MM.1S (cell line): ENCODE data around the gene ENDOV.

Source experiments
- DNase-seq: peaks from one replicate; pipeline ENCODE4 v3.0.0-alpha.2; 2015
- H2AFZ ChIP-seq: fragments of 300-600 bp; sonication (generic); 2 replicates; pipeline ENCODE4 v1.6.0; 2016; ENCODE audit warnings: antibody characterized with exemption, low read length
- H3F3A ChIP-seq: fragments of 300-600 bp; sonication (generic); 2 replicates; pipeline ENCODE4 v1.6.1; 2016; ENCODE audit warnings: mild to moderate bottlenecking, antibody characterized with exemption, low read length, moderate library complexity, mixed read lengths; ENCODE audit not compliant: insufficient read depth
- H3K27ac ChIP-seq: fragments of 300-600 bp; sonication (generic); 2 replicates; pipeline ENCODE4 v1.5.1; 2016; ENCODE audit warnings: mild to moderate bottlenecking, low read length
- H3K27me3 ChIP-seq: fragments of 300-600 bp; sonication (generic); replicated peaks from 2 replicates; pipeline ENCODE4 v1.6.0; 2016; ENCODE audit warnings: low read length; ENCODE audit not compliant: insufficient read depth
- H3K36me3 ChIP-seq: fragments of 300-600 bp; sonication (generic); replicated peaks from 2 replicates; pipeline ENCODE4 v1.6.1; 2016; ENCODE audit warnings: mild to moderate bottlenecking, low read length, mixed read lengths; ENCODE audit not compliant: insufficient read depth
- H3K4me1 ChIP-seq: fragments of 300-600 bp; sonication (generic); 2 replicates; pipeline ENCODE4 v1.6.1; 2016; ENCODE audit warnings: low read length, mixed read lengths
- H3K4me2 ChIP-seq: fragments of 300-600 bp; sonication (generic); 2 replicates; pipeline ENCODE4 v1.6.0; 2016; ENCODE audit warnings: low read depth, low read length
- H3K4me3 ChIP-seq: fragments of 300-600 bp; sonication (generic); 2 replicates; pipeline ENCODE4 v1.5.1; 2016; ENCODE audit warnings: low read length, mixed read lengths
- H3K79me2 ChIP-seq: fragments of 300-600 bp; sonication (generic); 2 replicates; pipeline ENCODE4 v1.6.1; 2016; ENCODE audit warnings: mixed run types, low read length, mixed read lengths
- H3K9ac ChIP-seq: fragments of 300-600 bp; sonication (generic); 2 replicates; pipeline ENCODE4 v1.6.1; 2016; ENCODE audit warnings: low read length, mixed read lengths
- H3K9me2 ChIP-seq: fragments of 300-600 bp; sonication (generic); replicated peaks from 2 replicates; pipeline ENCODE4 v1.6.1; 2016; ENCODE audit warnings: mild to moderate bottlenecking, low read length, mixed read lengths; ENCODE audit not compliant: insufficient read depth
- H3K9me3 ChIP-seq: fragments of 300-600 bp; sonication (generic); replicated peaks from 2 replicates; pipeline ENCODE4 v1.6.1; 2016; ENCODE audit warnings: mild to moderate bottlenecking, low read length, mixed read lengths; ENCODE audit not compliant: insufficient read depth
- H4K20me1 ChIP-seq: fragments of 300-600 bp; sonication (generic); 2 replicates; pipeline ENCODE4 v1.6.1; 2016; ENCODE audit warnings: mild to moderate bottlenecking, low read length, moderate library complexity, mixed read lengths; ENCODE audit not compliant: insufficient read depth
- CTCF ChIP-seq: fragments of 300-600 bp; sonication (generic); IDR thresholded peaks from 2 replicates; pipeline ENCODE4 v1.5.1; 2016; ENCODE audit warnings: antibody characterized with exemption, low read length, mixed read lengths
- EZH2 ChIP-seq: fragments of 300-600 bp; sonication (generic); optimal IDR thresholded peaks from 2 replicates; pipeline ENCODE3; 2017; ENCODE audit warnings: low read depth, mild to moderate bottlenecking, antibody characterized with exemption, low read length, mixed read lengths
- EZH2phosphoT487 ChIP-seq: fragments of 300-600 bp; sonication (generic); IDR thresholded peaks from 2 replicates; pipeline ENCODE4 v1.6.1; 2018; ENCODE audit warnings: antibody characterized with exemption, low read length

ENDOV gene

GRCh38 chr17:80449930-80450576, 35.1 kb downstream of the ENDOV start:
- no peak overlapping the region for H3K4me3 ChIP-seq
- H3F3A ChIP-seq, result peaks cover under 1% of the 10 kb centered on the region; the same call in 1 of the 2 replicates
- H3K27ac ChIP-seq, result no peak overlapping the region
- TF ChIP-seq EZH2phosphoT487 (no peak), CTCF (no peak), EZH2 (no peak)
- H3K9me2 ChIP-seq, result no peaks in the 10 kb centered on the region
- H3K36me3 ChIP-seq, result no peaks in the 10 kb centered on the region
- H3K4me2 ChIP-seq, result no peak overlapping the region
- DNase-seq, result no peak
- no peak overlapping the region for H2AFZ ChIP-seq
- H4K20me1 ChIP-seq, result no peaks in the 10 kb centered on the region
- no peaks in the 10 kb centered on the region for H3K9me3 ChIP-seq
- H3K79me2 ChIP-seq, result no peaks in the 10 kb centered on the region
- H3K9ac ChIP-seq, result no peak overlapping the region
- H3K4me1 ChIP-seq, result peaks cover 5% of the 10 kb centered on the region; the same call in 1 of the 2 replicates
- H3K27me3 ChIP-seq, result peaks cover 79% of the 10 kb centered on the region

GRCh38 chr17:80451104-80451775, 36.3 kb downstream of the ENDOV start:
- no peaks in the 10 kb centered on the region for H3K9me3 ChIP-seq
- no peaks in the 10 kb centered on the region for H3K9me2 ChIP-seq
- H3F3A ChIP-seq, result peaks cover 9% of the 10 kb centered on the region; the same call in 1 of the 2 replicates
- TF ChIP-seq CTCF (no peak), EZH2phosphoT487 (no peak), EZH2 (no peak)
- no peaks in the 10 kb centered on the region for H4K20me1 ChIP-seq
- peaks cover 74% of the 10 kb centered on the region for H3K27me3 ChIP-seq
- peaks cover 5% of the 10 kb centered on the region; the same call in 1 of the 2 replicates for H3K4me1 ChIP-seq
- H3K36me3 ChIP-seq, result no peaks in the 10 kb centered on the region
- no peak for DNase-seq
- no peak overlapping the region for H3K4me3 ChIP-seq
- H3K79me2 ChIP-seq, result no peaks in the 10 kb centered on the region
- no peak overlapping the region for H3K27ac ChIP-seq
- no peak overlapping the region for H3K4me2 ChIP-seq
- no peak overlapping the region for H3K9ac ChIP-seq
- H2AFZ ChIP-seq, result no peak overlapping the region

- H2AFZ ChIP-seq, result no peak overlapping the region
- TF ChIP-seq CTCF, result no peak
- no peak for TF ChIP-seq EZH2phosphoT487
- TF ChIP-seq EZH2, result no peak
- no peak overlapping the region for H3K9ac ChIP-seq
- peaks cover 9% of the 10 kb centered on the region; the same call in 1 of the 2 replicates for H3F3A ChIP-seq
- peaks cover 10% of the 10 kb centered on the region for H3K4me1 ChIP-seq
- DNase-seq, result no peak
- peaks cover 79% of the 10 kb centered on the region for H3K27me3 ChIP-seq
- H3K4me3 ChIP-seq, result no peak overlapping the region
- H3K27ac ChIP-seq, result no peak overlapping the region
- H3K9me3 ChIP-seq, result no peaks in the 10 kb centered on the region
- no peaks in the 10 kb centered on the region for H3K36me3 ChIP-seq
- H3K4me2 ChIP-seq, result no peak overlapping the region
- H4K20me1 ChIP-seq, result no peaks in the 10 kb centered on the region
- no peaks in the 10 kb centered on the region for H3K9me2 ChIP-seq
- H3K79me2 ChIP-seq, result no peaks in the 10 kb centered on the region
These were observed 37.4 kb downstream of the ENDOV start for GRCh38 chr17:80452173-80452915.
